Measurements from ENCODE around the gene JAM3.

GRCh38 chr11:134181707-134182106 is 112.8 kb downstream of the JAM3 start:
- TF ChIP-seq POLR2A (IDR thresholded peaks at IDR 0.05; ENCODE audit: low read depth, low read length) (no peak), TAF1 (IDR thresholded peaks at IDR 0.05; ENCODE audit: borderline replicate concordance, low read depth, low read length) (no peak)
